Hematopoietic multipotent progenitor cell treated with erythropoietin and hydrocortisone succinate and interleukin-3 and kit ligand, for 8 days (in vitro differentiated cells): ENCODE measurements around the gene CCN6.
"Not testable (repeated sequence)": the region's sequence is repeated elsewhere in the genome, so short reads cannot be mapped to it uniquely, and the experiment has no call there.

ENCODE experiments used
- DNase-seq: peaks from one replicate; pipeline ENCODE4 v3.0.0-alpha.2; 2015

Gene CCN6

DNA sequence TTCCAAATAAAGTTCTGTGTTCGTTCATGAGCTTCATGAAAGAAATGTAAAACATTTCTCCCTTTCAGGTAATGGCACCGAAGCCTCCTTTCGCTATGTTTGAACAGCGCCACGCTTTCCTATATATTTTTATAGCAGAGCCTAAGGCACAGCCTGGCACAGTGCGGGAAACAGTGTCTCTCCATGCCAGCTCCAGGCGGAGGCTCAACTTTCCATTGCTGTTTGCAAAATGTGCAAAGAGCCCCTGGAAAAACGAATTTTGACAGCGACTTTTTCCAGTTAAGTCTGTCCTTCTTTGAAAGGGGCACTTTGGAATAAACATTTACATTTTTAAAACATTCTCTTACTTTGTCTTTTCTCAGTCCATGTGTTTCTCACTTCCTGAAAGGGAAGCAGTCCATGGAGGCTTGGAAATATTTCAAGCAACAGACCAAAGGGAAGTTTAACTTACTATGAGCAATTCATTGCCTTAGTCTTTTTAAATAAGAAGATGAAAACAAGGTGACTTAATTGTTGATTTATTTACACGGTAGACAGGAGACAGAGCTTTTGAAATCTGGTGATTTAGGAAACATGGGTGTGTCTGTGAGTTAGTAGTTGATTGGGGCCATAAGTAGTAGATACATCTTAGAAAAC lies 769 bp downstream of the CCN6 start:
- DNase-seq = no peak

DNA sequence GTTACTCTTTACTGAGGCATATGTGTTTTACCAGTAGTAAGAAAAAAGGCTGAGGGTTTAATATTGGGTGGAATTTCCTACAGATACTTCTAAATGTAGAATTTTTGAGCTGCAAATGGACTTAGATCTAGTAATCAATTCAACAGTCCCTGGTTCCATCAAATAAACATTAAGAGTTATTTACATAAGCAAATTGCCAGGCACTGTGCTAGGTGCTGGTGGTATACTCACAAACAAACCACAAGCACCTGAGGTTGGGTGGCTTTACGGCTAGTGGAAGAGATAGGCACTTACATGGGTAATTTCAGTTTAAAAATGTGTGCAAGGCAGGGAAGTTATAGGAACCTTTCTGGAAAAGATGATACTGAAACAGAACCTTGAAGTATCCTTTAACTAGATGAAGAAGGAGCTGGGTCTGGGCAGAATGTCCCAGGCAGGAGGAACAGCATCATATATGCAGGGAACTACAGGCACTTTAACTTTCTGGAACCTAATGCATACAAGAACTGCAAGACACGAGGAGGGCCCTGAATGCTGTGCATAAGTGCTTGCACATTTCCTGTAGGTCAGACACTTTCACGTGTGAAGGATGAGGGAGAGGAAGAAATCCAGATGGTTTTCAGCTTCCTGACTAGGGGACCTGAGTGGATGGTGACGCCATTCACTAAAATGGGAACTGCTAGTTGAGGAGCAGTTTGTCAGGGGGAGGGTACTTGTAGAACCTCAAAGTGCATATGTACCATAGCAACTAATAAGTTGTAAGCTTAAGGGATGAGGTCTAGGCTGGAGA lies 4.5 kb downstream of the CCN6 start:
- no peak for DNase-seq

DNA sequence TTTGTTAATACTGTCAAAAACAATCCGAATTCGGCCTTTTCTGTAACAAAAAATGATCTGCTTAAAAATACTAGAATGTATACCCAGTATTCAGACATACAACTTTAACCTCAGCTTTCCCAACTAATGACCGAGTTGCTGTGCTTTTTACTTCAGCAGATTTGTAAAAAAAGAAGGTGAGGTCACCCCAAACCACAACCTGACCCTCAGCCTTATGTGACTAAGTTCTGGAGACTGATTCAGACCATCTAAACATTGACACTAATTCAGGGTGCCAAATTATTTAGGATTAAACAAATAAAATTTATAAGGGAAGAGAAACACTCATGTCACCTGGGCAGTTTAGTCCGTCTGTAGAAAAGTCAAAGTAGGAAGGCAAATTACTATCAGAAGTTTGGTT lies 7.7 kb downstream of the CCN6 start:
- no peak for DNase-seq

DNA sequence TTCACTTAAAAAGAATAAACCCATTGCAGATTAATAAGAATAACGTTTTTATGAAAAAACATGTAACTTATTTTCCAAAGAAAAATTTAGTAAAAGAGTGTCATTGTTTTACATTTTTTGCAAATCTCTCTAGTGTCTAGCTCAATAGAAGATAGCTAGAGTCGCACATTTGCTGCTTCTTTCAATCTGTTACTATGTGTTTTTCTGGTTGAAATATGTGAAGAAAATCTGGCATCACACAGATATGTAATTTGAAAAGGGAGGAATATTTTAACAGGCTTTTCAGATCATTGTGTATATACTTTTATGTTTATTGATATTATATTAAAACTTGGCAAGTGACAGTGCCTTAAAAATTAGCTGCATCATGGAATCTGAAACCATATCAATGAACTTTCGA lies 9.1 kb downstream of the CCN6 start:
- DNase-seq = no peak

DNA sequence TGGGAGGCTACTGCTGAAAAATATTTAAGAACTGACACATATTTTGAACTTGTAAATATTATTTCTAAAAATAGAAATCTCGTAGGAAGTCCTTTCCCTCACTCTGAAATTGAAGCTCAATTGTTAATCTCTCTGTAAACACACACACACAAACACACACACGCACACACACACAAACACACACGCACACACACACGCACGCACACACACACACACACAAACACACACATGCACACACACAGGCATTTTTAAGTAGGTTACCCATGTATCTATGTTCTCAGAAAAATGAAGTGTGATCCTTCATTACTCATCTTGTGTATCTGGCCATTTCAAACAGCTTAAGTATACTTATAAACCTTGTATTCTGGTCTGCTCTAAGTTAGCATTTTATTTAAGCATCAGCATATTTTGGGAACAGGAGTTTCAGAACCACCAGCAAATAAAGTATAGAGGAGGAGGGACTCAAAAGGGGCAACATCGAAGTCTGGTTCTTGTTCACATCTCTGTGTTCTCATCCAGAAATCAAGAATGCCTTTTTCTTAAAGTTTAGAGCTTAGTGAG lies 11.6 kb downstream of the CCN6 start:
- DNase-seq = no peak

DNA sequence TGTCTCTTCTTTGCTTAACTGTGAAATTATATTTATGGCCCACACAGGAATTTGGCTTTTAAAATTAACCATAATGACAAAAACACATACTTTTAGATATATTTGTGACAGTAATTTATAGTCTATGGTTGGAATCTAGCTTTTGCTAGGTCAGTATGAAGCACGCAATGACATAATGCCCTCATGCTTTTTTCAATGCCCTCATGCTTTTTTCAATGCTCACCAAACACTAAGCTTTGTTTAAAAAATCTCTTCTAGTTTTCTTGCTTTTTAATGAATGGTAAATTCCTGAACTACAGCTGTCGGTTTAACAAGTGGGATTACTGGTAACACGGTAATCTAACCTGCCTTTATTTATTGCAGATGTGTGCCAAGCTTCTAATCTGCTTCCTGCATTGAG lies 12.7 kb downstream of the CCN6 start:
- DNase-seq = no peak

DNA sequence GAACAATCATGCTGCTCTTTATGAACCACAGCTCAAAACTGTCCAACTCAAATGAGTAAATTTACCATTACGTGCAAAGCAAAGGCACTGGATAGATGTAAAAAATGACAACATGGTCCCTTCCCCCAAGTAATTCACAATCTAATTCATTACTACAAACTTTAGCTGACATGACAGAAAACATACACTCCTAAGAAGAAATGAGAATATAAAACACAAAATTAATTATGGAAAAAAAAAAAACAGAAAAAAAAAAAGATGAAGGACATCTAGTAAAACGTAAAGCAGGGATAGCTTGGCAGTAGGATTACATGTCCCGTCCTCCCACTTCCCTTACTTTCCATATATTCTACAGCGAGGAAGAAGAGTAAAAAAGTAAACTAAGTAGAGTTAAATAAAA lies 27.7 kb downstream of the CCN6 start:
- no peak for DNase-seq

DNA sequence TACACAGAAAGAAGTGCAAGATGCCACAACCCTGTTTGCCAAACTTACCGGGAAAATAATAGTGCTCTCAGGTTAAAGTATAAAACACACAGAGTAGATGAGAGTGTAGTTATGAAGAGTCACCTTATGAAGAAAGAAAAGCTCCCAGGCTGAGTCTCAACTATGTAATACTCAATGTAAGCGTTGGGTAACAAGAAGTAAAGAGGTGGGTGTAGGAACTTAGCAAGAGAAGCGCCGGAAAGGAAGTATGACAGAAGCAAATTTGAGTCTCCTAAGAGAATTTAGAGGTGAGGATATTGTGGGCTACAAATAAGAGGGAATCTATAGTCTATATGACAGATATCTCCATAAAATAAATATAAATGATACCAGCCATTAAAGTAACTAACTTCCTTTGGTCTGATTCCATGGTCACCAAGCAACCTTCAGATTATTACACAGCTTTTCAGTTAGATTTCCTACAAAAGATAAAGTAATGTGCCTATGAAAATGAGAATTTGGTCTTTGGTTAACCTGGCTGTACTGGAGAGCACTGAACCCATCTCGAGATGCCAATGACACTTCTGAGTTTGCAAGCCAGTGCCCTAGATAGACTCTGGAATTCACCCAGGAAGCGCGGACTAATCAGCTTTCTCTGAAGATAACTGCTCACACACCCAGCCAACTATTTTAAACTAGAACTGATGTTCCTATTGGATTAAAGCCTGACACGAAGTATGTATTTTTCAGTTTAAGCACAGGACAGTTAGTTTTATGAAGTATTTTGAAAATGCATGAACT lies 31.6 kb downstream of the CCN6 start:
- DNase-seq = peak; percentile 26

DNA sequence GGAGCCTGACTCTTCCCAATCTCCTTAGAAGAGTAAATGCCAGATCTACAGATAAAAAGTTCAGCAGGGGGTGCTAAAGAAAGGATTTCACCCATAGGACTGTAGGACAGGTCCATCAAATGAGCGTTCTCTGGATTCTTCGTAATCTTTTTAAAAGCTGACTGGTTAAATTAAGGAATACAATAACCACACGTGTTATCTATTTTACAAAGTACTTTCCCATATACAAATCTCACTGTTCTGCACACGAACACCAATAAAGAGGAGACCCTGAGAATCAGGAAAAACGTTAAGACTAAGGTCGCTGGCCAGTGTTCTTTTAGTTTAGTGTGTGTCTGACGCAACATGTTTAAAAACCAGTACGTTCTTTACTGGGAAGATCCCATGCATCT lies 32.8 kb downstream of the CCN6 start:
- DNase-seq = peak; percentile 53

DNA sequence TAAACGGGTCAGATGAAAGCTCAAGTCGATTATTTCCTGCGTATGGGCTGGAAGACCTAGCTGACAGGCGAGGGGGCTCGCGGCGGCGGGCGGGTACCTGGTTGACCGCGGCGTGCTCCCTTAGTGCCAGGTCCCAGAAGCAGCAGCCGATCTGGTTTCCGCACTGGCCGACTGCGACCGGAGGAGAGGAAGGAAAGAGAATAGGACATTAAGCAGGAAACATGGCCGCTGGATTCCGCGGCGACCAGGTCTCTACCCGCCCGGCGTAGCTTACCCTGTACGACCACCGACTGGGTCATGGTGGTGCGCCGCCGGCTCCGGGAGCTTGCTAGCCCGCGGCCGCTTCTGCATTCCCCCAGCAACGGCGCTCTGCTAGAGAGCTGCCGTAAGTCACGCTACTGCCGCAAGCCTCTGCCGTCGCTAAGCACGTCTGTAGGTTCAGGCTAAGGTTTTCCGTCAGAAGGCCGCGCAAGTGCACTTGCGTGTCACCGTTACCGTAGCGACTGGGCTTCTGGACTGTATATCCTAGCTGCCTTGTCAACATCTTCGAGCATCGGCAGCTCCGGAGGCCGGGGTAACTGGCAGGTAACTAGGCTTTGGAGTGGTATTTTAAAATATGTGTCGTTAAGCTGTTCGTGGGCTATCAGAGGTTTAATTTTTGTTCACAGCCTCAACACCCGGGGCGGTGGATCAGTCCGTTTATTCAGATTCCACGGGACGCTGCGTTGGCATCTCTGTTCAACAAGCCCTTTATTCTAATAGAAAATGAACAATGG lies 33.4 kb downstream of the CCN6 start, which contains the start of the genes FAM229B and TUBE1:
Gene FAM229B, plus strand, starts transcription at position 456 of the 776 bp plus-strand sequence. CDS start 11,693 bp downstream, outside the sequence.
Gene TUBE1, minus strand, starts transcription at position 347 of the 776 bp plus-strand sequence. Its CDS starts 48 bp downstream, at position 299.
- DNase-seq = peak; percentile 95

DNA sequence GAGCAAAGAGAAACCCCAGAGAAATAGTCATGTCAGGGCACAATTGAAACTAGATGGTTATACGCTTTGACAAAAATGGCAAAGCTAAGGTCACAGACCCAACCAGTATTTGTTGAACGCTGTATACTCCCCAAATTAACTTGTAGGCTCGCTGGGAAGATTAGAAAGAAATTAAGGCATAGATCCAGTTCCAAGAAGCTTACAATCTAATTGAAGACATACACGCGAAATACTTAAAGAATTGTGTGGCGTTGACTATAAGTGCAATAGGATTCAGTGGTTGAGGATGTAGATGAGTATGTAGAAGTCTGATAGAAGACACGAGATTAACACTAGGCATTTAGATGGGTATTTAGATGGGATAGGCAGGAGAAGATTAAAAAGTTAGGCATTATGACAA lies 34.0 kb downstream of the CCN6 start:
- no peak for DNase-seq

DNA sequence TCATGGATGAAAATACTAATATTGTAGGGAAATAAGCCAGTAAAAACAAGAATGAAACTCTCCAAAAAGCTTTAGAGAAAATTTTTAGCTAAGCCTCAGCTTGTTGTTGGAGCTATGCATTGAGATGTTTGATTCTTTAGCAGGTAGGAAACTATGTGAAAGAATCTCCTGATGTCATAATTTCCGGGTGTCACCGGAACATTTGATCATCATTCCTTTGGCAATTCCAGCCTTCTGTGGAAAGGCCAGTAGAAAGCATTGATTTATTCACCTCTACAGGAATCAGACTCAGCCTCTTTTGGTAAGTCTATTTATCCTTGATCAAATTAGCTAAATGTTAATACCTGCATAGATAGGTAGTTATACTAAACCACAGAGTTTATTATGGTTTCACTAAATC lies 43.0 kb downstream of the CCN6 start:
- no peak for DNase-seq

DNA sequence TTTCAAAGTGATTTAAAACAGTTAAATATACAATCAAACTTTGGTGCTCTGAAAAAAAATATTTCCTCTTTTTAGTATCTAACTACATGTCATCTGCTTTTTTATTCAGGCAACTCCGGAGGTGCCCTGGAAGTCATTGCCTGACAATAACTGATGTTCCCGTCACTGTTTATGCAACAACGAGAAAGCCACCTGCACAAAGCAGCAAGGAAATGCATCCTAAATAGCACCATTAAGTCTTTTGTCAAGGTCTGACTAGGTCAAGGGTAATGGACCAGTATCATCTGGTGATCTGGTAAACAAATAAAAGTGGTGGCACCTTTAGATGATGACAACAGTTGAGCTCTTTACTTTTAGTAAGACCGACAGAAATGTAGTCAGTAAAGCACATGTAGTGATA lies 46.7 kb downstream of the CCN6 start:
- DNase-seq = no peak

DNA sequence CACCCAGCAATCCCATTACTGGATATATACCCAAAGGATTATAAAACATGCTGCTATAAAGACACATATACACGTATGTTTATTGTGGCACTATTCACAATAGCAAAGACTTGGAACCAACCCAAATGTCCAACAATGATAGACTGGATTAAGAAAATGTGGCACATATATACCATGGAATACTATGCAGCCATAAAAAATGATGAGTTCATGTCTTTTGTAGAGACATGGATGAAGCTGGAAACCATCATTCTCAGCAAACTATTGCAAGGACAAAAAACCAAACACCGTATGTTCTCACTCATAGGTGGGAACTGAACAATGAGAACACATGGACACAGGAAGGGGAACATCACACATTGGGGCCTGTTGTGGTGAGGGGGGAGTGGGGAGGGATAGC lies 52.1 kb downstream of the CCN6 start:
- not testable (repeated sequence) for DNase-seq

DNA sequence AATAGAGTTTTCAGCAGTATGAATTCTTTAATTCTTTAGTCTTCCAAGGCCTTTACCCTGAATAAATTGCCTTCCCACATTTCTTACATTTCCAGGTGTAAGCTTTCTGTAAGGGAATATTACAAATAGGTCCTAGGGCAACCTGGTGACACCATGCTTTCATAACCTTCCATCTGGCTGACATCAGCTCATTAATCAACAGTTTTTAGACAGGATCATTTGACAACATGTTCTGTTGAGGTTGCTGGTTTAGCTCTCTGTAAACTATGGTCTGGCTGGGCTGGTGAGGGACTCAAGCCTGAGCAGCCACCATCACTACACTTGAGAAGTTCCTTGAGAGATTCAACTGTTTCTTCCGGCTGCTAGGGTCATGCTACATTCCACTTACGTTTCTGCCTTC lies 52.7 kb downstream of the CCN6 start:
- no peak for DNase-seq

DNA sequence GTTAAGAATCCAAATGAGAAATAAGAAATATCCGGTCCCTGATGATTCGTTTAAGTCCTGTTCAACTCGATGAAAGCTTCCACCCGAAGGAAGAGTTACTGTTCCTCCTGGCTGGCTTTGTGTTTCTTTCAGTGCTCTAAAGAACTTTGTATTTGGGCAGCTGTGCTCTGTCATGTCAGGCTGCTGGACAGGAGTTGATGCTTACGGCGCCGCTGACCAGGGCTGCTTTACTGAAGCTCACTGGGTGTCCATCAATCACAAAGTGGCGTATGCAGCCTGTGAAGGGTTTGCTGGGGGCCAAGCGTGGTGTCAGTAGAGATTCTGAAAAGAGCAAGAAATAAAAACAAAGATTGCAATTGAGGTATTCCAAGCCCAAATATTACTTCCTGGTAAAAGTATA lies 55.4 kb downstream of the CCN6 start:
- DNase-seq = no peak

DNA sequence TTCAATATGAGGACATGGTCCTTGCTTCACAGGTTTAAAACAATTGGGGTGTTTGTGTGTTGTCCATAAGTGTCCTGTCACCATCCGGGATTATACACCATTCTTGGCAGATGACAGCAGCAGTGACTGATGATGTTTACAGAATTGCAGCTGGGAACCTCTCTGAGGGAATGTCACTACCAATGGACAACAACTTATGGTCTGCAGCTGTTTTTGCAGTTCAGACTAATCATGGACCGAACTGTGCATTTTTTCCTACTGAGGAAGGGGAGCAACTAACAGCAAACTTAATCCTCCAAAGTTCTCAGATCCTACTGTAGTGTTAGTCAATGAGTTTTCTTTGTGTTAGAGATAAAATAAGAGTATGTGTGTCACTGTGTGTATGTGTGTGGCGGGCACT lies 59.5 kb downstream of the CCN6 start:
- DNase-seq = no peak

DNA sequence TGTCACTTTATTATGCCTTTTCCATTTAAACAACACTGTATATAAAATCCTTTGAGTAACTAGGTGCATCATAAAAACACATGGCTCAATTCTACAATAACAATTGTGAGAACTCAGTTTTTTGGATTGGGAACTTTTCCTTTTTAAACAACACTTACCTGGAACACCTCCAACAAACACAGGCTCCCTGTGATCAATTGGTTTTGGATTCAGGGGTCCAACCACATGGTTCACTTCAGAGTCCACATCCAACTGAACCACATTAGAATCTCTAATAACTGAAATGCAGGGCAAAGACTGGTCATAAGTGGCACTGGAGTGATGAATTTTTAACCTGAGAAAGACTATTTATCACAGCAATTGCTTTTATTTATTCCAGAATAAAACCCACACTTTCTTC lies 60.0 kb downstream of the CCN6 start:
- DNase-seq = no peak

DNA sequence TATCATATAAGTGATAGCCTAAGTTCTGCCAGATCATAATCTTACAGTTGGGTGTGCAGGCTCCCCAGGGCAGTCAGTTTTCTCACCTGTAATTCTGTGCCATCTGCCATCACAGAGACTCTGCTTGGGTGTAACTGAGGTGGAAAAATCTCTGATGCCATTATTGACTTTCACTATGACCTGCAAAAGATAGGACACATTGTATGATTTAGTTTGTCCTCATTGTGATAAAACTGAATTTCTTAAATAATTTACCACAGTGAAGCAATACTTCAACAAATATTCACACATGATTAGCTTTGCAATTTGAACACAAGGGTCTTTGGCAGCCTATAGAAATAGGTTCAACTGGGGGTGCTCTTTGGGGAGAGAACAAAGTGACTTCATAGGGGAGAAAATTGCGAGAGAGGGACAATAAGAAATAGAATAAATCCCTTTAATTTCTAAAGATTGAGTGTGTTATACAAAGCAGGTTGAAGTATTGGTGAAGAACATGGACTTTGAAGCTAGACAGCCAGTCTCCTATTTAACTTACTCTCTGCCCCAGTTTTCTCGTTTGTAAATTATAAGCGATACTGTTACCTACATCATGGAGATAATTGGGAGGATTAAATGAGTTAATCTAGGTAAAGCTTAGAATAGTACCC lies 60.8 kb downstream of the CCN6 start:
- no peak for DNase-seq

DNA sequence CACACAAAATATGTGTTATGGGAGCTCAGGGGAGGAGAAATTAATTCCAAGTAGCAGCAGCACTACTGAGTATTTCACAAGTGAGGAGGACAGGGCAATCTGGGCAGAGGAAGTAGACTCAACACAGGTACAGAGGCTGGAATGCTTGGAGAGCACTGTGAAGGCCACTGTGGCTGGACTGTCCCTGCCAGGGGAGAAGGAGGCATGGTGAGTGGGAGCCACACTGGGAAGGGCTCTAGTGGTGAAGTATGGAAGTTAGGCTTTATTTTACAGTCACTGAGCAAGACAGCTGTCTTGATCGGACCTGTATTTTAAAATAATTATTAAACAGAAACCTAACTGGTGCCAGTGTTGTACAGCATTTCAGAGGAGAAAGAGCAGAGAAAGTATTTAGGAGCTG lies 62.3 kb downstream of the CCN6 start:
- DNase-seq = no peak

DNA sequence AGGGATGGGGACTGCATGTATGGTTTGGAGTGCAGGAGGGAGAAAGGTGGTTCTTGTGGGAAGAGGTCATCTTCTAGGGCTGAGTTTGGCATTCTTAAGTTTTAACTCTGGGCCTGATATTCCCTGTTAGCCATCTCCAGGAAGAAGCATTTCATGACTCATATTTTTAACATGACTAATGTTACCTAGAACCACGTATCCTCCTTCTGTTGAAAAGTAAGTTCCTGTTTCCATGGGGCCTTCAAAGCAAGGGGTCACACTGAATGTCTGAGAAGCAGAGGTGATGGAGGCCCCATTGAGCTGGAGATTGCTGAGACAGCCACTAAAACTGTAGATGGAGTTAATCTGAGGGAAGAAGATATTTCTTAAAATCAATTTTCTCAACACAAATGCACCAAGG lies 63.6 kb downstream of the CCN6 start:
- DNase-seq = no peak

DNA sequence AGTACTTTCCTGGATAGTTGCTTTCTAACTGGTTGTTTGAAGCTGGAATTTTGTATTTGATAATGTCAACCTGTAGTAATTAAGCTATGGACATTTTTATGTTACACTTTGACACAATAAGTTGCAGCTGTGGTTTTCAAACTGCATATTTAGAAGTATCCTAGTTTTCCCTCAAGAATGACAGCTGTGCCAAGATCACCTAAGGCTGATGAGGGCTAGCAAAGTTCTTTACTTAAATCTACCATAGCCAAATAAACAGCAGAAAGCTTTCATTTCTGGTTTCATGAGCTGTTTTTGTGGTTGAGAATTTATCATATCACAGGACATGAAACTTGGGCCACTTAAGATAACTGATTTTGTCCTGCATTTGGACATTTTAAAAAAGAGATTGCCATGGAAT lies 64.1 kb downstream of the CCN6 start:
- no peak for DNase-seq
